Bone marrow (tissue), 2 donors: ENCODE results near the gene ACSF2.
A peak's percentile ranks its signal among the peaks of the same experiment; 100 is the strongest.

Experiments
- DNase-seq, 2 donors: peaks; one replicate each; lab custom pipeline; 2025; lab: John Stamatoyannopoulos, UW

The ACSF2 gene

DNA sequence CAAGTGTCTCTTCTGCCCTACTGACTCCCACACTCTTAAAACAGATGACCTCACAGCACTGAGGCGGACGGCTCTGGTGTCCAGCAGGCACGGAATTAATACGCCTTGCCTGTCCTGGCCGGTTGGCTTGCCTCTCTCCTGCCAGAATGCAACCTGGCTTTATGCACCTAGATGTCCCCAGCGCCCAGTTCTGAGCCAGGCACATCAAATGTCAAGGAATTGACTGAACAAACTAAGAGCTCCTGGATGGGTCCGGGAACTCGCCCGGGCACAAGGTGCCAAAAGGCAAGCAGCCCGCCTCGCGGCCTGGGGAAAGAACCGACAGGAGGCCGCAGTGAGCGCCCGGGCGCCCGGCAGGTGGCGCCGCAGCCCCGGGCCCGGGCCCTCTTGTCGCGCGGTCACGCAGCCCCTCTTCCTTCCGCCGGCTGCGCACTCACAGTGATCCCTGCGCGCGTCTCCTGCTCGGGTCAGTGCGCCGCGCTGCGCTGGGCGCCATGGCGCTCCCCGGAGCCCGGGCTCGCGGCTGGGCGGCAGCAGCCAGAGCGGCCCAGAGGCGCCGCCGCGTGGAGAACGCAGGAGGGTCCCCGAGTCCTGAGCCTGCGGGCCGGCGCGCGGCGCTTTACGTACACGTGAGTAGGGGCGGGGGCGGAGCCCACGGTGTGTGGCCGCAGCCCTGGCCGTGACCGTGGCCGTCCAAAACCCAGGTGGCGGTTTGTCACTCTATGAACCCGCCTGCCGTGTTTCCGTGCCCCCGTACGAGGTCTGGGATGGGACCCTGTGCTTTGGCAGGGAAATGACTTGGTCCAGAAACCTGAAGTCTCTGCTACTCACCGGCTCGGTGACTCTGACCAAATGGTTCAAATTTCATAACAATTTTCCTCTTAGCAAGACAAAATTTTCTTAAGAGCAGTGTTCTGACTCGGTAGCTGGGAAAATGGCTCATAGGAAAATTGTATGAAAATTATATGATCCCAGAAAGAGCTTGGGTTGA lies 52.7 kb downstream of the ACSF2 start, which contains the start of gene RSAD1:
Gene RSAD1 (plus strand): TSS at position 470 of the 991 bp plus-strand sequence. CDS start 25 bp downstream, at position 495.
- peak; percentile 57 to 75 for DNase-seq

DNA sequence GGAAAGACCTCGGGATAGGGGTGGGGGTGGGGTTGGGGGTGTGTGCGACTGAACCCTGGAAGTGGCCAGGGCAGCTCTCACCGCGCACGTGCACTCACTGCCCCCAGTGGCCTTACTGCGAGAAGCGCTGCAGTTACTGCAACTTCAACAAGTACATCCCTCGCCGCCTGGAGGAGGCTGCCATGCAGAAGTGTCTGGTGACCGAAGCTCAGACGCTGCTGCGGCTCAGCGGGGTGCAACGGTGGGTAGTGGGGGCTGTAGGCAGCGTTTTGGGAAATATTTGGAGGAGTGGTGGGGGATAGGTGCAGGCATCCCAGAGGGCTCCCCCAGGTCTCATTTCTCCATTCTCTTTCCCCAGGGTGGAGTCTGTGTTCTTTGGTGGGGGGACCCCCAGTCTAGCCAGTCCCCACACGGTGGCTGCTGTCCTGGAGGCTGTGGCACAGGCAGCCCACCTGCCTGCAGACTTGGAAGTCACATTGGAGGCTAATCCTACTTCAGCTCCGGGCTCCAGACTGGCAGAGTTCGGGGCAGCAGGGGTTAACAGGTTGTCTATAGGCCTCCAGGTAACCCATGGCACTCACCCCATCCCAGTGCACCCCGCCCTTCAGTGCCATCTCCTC lies 53.6 kb downstream of the ACSF2 start:
- peak; percentile 16 to 30 for DNase-seq

DNA sequence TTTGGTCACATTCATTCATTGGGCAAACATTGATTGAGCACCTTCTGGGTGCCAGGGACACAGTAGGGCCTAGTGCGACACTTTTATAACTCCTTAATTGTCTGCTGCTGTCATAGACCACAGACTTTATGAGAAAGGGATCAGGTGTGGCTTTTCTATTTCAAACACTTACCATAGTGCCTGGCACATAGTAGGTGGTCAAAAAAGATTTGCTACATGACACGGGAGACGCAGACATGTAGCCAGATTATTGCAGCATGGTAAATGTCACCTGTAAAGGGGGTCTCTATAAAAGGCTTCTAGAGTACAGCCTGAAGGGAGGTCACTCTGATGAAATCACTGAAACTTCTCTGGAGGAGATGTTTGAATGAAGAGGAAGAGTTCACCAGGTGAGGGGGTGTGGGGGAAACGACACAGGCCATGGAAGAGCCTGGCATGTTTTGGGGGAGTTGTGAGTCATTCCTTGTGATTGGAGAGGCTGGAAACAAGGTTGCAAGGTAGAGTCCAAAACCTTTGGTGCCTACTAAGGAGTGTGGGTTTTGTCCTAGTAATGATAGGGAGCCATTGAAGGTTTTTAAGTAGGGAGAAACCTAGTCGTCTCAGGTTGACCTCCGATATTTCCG lies 54.2 kb downstream of the ACSF2 start:
- DNase-seq, result no peak

DNA sequence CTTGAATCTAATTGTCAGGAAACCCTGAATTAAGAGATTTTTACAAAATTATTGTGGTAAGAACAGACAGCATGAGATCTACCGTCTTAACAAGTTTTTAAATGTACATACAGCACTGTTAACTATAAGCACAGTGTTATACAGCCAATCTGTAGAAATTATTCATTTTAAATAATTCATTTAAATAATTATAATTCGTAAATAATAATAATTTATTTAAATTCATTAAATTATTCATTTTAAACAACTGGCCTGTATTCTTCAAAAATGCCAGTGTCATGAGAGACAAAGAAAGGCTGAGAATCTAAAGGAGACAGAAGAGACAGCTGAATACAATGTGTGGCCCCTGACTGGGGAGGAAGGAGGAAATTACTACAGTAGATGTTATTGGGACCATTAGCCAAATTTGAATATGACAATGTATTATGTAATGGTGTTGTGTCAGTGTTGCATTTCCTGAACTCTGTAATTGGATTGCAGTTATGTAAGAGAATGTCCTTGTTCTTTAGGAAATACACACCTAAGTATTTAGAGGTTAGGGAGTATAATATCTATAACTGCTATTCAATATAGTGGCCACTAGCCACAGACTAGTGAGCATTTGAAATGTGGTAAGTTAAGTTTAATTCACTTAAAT lies 55.0 kb downstream of the ACSF2 start:
- DNase-seq, result no peak

DNA sequence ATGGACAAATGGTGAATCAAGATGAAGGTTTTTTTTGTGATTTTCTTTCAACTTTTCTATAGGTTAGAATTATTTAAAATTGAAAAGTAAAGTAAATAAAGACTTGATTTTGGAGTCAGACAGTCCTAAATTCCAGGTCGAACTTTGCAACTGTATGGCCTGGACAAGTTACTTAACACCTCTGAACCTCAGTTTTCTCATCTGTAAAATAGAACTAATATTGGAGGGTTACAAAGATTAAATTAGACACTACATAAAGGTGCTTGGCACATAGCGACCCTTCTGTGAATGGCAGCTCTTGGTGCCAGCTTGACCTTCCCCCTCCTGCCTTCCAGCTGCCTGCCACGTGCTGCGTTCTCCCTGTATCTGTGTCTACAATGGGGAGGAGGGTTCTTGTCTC lies 55.6 kb downstream of the ACSF2 start:
- no peak for DNase-seq

DNA sequence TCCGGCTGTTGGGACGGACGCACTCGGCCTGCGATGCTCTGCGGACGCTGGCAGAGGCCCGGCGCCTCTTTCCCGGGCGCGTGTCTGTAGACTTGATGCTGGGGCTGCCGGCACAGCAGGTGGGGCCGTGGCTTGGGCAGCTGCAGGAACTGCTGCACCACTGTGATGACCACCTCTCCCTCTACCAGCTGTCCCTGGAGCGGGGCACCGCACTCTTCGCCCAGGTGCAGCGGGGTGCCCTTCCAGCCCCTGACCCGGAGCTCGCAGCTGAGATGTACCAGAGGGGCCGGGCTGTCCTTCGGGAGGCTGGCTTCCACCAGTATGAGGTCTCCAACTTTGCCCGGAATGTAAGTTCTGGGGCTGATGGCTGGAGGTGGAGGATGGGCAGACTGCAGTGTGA lies 56.1 kb downstream of the ACSF2 start:
- DNase-seq, result no peak

DNA sequence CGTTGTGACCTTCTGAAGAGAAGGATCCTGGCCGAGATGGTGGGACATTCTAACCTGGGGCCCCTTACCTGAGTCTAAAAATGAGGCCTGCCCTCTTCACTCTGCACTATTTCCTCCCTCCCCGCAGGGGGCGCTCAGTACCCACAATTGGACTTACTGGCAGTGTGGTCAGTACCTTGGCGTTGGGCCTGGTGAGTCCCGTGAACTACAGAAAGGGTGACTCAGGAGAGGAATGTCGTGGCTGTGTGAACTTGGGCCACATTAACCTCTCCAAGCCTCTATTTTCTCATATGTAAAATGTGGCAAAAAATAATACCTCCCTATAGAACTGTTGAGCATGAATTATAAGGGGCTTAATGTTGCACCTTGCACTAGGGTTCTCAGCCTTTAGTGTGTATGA lies 56.5 kb downstream of the ACSF2 start:
- peak; percentile 56 to 61 for DNase-seq

DNA sequence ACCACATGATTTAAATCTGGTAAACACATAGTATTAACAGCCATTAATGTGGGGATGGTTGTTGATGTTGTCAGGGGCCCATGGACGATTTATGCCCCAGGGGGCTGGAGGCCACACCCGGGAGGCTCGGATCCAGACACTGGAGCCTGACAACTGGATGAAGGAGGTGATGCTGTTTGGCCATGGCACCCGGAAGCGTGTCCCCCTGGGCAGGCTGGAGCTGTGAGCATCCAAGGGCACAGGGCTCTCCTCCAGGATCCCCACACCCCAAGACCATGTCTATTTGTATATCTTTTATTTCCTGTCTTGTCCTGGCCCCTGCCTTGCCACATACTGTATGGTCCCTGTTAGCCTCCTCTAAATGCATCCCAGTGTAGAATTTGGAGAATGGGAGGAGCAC lies 57.2 kb downstream of the ACSF2 start:
- DNase-seq, result no peak

DNA sequence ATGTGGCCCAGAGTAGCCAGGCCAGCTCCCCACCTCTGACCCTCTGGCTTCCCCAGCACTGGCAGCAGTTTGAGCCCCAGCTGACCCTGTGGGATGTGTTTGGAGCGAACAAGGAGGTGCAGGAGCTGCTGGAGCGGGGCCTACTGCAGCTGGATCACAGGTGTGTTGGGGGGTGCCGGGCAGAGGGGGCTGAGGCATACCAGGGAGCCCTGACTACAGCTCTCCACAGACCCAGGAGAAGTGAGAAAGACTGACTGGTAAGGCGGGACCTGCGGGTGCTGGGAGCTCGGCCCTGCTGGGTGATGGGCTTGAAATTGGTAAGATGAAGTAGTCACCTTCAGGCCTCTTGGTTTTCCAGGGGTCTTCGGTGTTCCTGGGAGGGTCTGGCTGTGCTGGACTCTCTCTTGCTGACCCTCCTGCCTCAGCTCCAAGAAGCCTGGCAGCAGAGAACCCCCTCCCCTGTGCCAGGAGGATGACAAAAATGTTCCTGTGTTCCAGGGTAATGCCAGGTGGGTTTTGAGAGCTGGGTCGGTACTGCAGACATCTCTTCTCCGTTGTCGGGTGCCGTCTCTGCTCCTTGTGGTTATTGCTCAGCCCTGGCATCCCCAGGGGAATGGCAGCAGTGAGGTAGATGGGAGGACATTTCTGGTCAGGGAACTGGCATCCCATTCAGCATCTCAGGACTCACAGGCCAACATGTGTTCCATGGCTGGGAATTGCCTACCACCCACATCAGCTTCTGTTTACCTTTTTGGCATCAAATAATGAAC lies 58.6 kb downstream of the ACSF2 start:
- no peak for DNase-seq

DNA sequence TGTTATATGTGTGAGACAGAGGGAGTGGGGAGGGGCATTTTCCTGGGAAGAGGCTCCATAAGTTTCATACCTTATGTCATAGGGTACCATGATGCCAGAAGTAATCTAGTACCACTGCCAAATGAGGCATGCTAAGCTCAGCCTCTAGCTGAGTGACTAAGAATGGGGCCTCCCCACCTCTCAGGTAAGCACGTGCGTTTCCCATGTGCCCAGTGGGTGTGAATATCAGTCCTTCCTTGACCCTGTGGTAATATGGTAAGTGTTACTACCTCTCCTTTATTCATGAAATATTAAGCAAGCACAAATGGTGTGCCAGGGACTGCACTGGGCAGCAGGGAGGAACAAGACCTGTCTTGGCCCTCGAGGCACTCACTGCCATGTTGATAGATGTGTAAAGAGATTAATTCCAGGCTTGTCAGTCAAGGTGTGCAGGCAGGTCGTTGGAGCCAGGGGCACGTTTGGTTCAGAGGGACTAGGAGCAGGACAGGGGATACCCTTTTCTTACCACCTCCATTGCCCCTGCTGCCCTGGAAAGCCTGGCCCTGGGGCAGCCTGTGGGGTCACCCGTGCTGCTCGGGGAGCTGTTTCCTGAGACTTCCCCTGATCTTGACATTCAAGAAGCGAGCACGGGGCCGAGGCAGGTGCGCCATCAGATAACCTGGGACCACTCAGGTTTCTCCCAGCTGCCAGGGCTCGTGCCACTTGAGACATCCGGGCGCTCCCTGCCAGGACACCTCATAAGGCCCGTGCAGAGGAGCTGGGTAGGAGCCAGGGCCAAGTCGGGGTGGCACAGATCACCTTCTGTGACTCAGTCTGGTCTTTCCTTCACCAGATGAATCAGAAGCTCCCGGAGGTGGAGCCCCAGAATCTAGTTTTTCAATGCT lies 61.4 kb downstream of the ACSF2 start:
- no peak for DNase-seq

DNA sequence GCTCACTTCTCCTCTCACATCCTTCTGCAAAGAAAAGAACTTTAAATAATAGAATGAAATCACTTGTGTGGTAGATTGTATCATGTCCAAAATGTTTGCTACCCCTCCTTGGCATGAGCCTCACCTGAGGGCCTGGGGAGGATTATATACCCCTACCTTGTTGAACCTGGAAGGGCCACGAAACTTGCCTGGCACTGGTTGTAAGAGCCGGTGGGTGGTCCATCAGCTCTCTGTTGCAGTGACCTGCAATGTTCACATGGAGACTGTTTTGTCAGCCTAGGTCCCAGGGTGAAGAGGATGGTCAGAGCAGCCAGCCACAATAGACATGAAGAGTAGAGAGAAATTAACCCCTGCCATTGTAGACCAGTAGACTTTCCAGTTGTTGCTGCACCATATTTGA lies 62.9 kb downstream of the ACSF2 start:
- no peak for DNase-seq

DNA sequence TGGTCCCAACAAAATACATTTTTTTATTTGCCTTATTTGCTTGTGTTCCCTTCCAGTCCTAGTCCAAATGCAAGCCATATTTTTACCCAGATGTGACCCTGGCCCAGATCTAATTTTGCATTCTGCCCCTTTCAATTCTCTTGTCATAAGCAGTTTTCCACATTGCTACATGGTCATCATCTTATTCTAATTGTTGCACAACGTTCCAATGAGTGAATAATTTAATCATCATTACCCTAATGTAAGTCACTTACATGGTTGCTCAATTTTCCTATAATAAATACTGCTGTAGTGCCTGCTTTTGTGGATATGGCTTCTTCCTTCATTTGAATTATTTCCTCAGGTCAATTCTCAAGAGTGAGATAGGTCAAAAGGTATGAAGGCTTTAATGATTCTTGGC lies 65.5 kb downstream of the ACSF2 start:
- no peak for DNase-seq

DNA sequence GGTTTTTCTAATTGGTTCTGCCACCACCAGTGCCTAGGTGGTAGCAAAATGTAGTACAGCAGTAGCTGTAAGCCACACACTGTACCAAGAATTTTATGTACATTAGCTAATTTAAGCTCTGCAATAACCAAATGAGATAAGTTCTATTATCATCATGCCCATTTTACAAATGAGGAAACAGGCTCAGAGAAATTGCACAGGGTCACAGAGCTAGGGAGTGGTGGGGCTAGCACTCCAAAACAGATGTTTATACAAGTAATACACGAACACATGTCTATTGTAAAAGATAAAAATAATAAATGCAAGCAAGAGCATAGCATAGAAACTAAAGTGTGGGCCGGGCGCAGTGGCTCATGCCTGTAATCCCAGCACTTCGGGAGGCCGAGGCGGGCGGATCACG lies 66.2 kb downstream of the ACSF2 start:
- DNase-seq, result no peak

DNA sequence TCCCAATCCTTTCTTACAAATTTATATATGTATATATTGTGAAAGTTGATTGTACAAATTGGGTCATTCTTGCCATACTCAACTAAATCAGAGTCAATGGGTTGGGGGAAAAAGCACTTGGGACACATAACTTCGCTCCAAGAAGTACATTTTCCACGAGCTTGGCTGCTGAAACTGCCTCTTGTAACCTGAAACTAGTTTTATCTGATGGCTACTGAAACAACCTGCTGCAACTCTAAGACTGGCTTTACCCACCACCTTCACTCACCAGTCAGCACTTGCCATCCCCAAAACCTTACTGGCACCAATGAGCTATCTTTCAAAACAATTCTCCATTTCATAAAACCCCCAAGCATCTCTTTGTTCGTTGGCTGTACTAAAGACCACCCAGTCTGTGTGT lies 67.7 kb downstream of the ACSF2 start:
- DNase-seq, result no peak

DNA sequence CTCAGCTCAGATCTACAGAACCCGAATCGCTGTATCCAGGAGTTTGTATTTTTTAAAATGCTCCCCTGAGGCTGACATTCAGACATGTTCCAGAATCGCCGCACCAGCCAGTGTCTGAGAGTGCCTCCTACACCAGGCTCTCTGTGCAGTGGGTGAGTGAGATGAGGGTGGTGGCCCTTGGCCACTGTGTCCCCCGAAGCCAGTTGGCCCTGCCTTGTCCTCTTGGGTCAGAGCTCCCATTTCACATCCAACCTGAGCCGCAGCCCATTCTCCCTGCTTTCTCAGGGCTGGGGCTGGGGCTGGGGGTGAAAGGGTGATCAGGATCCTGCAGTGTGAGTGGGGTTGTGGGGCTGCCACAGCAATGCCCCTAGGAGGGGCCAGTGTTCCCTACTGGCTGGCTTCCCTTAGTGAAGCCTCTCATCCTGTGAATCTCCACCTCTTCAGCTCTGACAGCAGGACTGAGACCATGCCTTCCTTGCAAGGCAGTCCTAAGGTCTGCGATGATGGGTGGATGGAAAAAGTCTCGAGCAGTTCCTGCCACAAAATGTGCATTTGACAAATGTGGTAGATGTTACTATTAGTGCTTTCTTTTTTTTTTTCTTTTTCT lies 69.3 kb downstream of the ACSF2 start:
- no peak for DNase-seq

DNA sequence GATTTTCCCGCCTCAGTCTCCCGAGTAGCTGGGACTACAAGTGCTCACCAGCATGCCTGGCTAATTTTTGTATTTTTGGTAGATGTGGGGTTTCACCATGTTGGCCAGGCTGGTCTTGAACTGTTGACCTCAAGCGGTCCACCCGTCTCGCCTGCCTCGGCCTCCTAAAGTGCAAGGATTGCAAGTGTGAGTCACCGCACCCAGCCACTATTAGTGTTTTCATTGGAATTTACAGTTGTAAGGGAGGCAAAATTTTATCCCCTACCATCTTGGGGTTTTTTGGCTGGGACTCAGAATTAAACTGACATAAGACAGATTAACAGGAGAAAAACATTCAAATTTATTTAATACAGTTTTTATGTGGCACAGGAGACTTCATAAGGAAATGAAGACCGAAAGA lies 69.9 kb downstream of the ACSF2 start:
- DNase-seq, result no peak

DNA sequence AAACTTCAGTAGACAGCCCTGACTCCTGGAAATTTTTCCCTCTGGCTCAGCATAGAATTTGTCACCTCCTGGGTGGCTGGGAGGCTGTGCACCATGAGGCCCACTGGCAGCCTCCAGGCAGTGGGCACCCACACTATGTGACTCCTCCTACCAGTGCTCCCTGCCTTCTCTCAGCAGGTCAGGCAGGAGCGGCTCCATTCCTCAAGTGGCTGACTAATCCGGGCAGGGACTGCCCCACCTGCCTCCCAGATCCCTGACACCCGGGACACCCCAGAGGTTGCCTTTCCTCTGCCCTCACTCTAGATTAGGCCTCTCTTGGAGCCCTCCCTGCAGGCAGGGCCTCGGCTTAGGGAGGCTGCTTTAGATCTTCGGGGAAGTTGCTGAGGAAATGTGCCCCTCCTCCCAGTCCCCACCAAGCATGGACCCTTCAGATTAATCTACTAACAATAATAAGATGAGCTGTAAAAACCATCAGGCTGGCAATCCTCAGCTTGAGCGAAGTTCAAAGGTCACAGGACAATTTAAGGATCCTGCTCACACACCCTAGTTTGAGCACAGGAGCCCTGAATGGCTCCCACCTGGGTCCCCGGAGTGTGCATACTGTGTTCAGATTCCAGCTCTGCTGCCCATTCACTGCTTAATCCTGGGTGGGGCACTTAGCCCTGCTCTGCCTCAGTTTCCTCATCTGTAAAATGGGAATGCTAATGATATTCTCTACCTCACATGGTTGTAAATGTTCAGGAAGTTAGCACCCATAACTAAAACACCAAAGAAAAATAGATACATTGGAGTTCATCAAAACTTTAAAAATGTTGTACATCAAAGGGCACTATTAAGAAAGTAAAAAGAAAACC lies 72.2 kb downstream of the ACSF2 start:
- no peak for DNase-seq

DNA sequence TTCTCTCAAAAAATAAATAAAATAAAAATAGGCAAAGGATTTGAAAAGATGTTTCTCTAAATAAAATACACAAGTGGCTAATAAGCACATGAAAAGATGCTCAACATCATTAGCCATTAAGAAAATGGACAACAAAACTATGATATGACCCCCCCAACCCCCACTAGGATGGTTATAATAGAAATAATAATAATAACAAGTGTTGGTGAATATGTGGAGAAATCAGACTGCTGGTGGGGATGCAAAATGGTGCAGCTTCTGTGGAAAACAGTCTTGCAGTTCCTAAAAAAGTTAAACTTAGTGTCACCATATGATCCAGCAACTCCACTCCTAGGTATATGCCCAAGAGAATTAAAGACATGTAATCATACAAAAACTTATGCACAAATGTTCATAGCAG lies 73.3 kb downstream of the ACSF2 start:
- no peak for DNase-seq

DNA sequence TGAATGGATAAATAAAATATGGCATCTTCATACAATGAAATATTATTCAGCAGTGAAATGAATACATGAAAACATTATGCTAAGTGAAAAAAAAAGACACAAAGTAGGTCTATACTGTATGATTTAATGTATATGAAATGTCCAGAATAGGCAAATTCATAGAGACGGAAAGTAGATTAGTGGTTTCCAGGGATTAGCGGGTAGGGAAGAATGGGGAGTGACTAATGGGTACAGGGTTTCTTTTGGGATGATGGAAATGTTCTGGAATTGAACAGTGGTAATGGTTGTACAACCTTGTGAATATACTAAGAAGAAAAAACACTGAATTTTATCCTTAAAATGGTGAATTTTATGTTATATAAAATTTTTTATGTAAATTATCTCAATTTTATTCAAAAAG lies 73.7 kb downstream of the ACSF2 start:
- DNase-seq, result no peak
